ENCODE data around the gene SPPL2B.

The SPPL2B gene

GRCh38 chr19:2300533-2300932 is 28.0 kb upstream of the SPPL2B start:
- DNase-seq (ENCODE audit: low spot score): no peak

GRCh38 chr19:2302319-2303210 is 25.9 kb upstream of the SPPL2B start:
- no peak for DNase-seq (ENCODE audit: low spot score)

GRCh38 chr19:2303211-2303798 is 25.2 kb upstream of the SPPL2B start:
- DNase-seq (ENCODE audit: low spot score): no peak

GRCh38 chr19:2305452-2306280 is 22.8 kb upstream of the SPPL2B start:
- DNase-seq (ENCODE audit: low spot score): no peak

- DNase-seq (ENCODE audit: low spot score): no peak
These were observed 22.1 kb upstream of the SPPL2B start for GRCh38 chr19:2306281-2306806.

- DNase-seq (ENCODE audit: low spot score): no peak
These were observed 21.5 kb upstream of the SPPL2B start for GRCh38 chr19:2306971-2307370.

- DNase-seq (ENCODE audit: low spot score): no peak
These were observed 20.9 kb upstream of the SPPL2B start for GRCh38 chr19:2307518-2308012.

GRCh38 chr19:2308114-2308556 is 20.3 kb upstream of the SPPL2B start, which contains the start of gene LINGO3:
Gene LINGO3, minus strand, starts transcription at chr19:2308154. Its CDS starts 16,378 bp downstream, at chr19:2291776.
- DNase-seq (ENCODE audit: low spot score): no peak

GRCh38 chr19:2309734-2310362 is 18.6 kb upstream of the SPPL2B start:
- DNase-seq (ENCODE audit: low spot score): peak; percentile 43

GRCh38 chr19:2311093-2311492 is 17.4 kb upstream of the SPPL2B start:
- no peak for DNase-seq (ENCODE audit: low spot score)

GRCh38 chr19:2312820-2313501 is 15.5 kb upstream of the SPPL2B start:
- DNase-seq (ENCODE audit: low spot score): no peak

- no peak for DNase-seq (ENCODE audit: low spot score)
These were observed 13.2 kb upstream of the SPPL2B start for GRCh38 chr19:2315121-2315817.

- peak; percentile 78 for DNase-seq (ENCODE audit: low spot score)
These were observed 12.6 kb upstream of the SPPL2B start for GRCh38 chr19:2315818-2316353.

- no peak for DNase-seq (ENCODE audit: low spot score)
These were observed 11.2 kb upstream of the SPPL2B start for GRCh38 chr19:2317300-2317699.

- no peak for DNase-seq (ENCODE audit: low spot score)
These were observed 10.7 kb upstream of the SPPL2B start for GRCh38 chr19:2317756-2318155.

- DNase-seq (ENCODE audit: low spot score): no peak
These were observed 9.6 kb upstream of the SPPL2B start for GRCh38 chr19:2318923-2319322.

- no peak for DNase-seq (ENCODE audit: low spot score)
These were observed 8.9 kb upstream of the SPPL2B start for GRCh38 chr19:2319551-2319950.

GRCh38 chr19:2320049-2320448 is 8.4 kb upstream of the SPPL2B start:
- no peak for DNase-seq (ENCODE audit: low spot score)

- no peak for DNase-seq (ENCODE audit: low spot score)
These were observed 7.5 kb upstream of the SPPL2B start for GRCh38 chr19:2320939-2321338.
